ENCODE measurements around the gene CACNA1C.

The CACNA1C gene

GRCh38 chr12:2052826-2053678 lies at the start of gene CACNA1C:
CACNA1C (plus strand) TSS chr12:2052987; CDS start chr12:2053563, 576 bp downstream.
- no peak for DNase-seq

GRCh38 chr12:2003676-2004112 lies 49.1 kb upstream of the CACNA1C start:
- DNase-seq, result no peak

GRCh38 chr12:2004113-2004929 lies 48.5 kb upstream of the CACNA1C start, which contains the start of gene DCP1B:
DCP1B (minus strand) TSS chr12:2004457; CDS start chr12:2004431, 26 bp downstream.
- DNase-seq, result peak; percentile 81

- no peak for DNase-seq
Observed at GRCh38 chr12:2008677-2009076, 44.1 kb upstream of the CACNA1C start.

- DNase-seq, result no peak
Observed at GRCh38 chr12:2009623-2010022, 43.2 kb upstream of the CACNA1C start.

GRCh38 chr12:2011643-2012607 lies 40.9 kb upstream of the CACNA1C start:
- DNase-seq, result peak; percentile 82

GRCh38 chr12:2013086-2013485 lies 39.7 kb upstream of the CACNA1C start:
- no peak for DNase-seq

- no peak for DNase-seq
Observed at GRCh38 chr12:2013527-2014223, 39.1 kb upstream of the CACNA1C start.

GRCh38 chr12:2014231-2014630 lies 38.6 kb upstream of the CACNA1C start:
- DNase-seq, result no peak

- no peak for DNase-seq
Observed at GRCh38 chr12:2016862-2017545, 35.8 kb upstream of the CACNA1C start.

- no peak for DNase-seq
Observed at GRCh38 chr12:2017546-2018337, 35.0 kb upstream of the CACNA1C start.

- DNase-seq, result no peak
Observed at GRCh38 chr12:2018391-2018790, 34.4 kb upstream of the CACNA1C start.

- DNase-seq, result no peak
Observed at GRCh38 chr12:2019126-2019525, 33.7 kb upstream of the CACNA1C start.

- DNase-seq, result no peak
Observed at GRCh38 chr12:2020511-2020910, 32.3 kb upstream of the CACNA1C start.

- no peak for DNase-seq
Observed at GRCh38 chr12:2023365-2023764, 29.4 kb upstream of the CACNA1C start.

GRCh38 chr12:2027351-2027750 lies 25.4 kb upstream of the CACNA1C start:
- no peak for DNase-seq

GRCh38 chr12:2029851-2030250 lies 22.9 kb upstream of the CACNA1C start:
- DNase-seq, result no peak

GRCh38 chr12:2032506-2032905 lies 20.3 kb upstream of the CACNA1C start:
- DNase-seq, result no peak

GRCh38 chr12:2034633-2035430 lies 18.0 kb upstream of the CACNA1C start:
- no peak for DNase-seq
